IMR-90 (cell line): ENCODE data around the gene AZGP1. TPM values are rescaled to one million over a fixed set of nuclear protein-coding genes. Genes with fewer than 3 reads are reported as not detected.
A peak's percentile ranks its signal among the peaks of the same experiment; 100 is the strongest.

Source experiments
- ATAC-seq: fragments of 200-7000 bp; cut with Tn5 transposase; 2 replicates; pipeline ENCODE4 v1.9.1; 2020; ENCODE audit warnings: low read depth, mild to moderate bottlenecking, moderate library complexity
- BruUV-seq: library from RNA; stranded (reverse); fragments of 400-500 nt; replicated peaks from 2 replicates; lab custom pipeline; 2021; lab: Mats Ljungman, UMichigan
- CTCF ChIA-PET: fragments of 300-600 bp; formaldehyde crosslinking; extraction: SDS; loops from one replicate; lab custom pipeline; 2021; ENCODE audit warnings: antibody characterized with exemption; lab: Yijun Ruan, JAX
- POLR2A ChIA-PET: fragments of 300-600 bp; sonication (Branson Sonifier 250); formaldehyde crosslinking; loops from one replicate; lab custom pipeline; 2022; ENCODE audit warnings: antibody characterized with exemption; ENCODE audit not compliant: unreplicated experiment; lab: Charles Lee
- DNase-seq: peaks from one replicate; pipeline ENCODE4 v3.0.0; 2013
- H2AFZ ChIP-seq: replicated peaks from 2 replicates; pipeline ENCODE3; 2013; ENCODE audit warnings: low read length, mild to moderate bottlenecking; ENCODE audit not compliant: poor library complexity
- H2AK5ac ChIP-seq: 2 replicates; pipeline ENCODE4 v1.6.1; 2013; ENCODE audit warnings: low read depth, low read length, inconsistent platforms
- H2AK9ac ChIP-seq: replicated peaks from 2 replicates; pipeline ENCODE3; 2013; ENCODE audit warnings: mild to moderate bottlenecking, low read depth, low read length, moderate library complexity; ENCODE audit not compliant: poor library complexity
- H2BK120ac ChIP-seq: 2 replicates; pipeline ENCODE4 v1.6.1; 2013; ENCODE audit warnings: low read depth, low read length, inconsistent platforms
- H2BK15ac ChIP-seq: 3 replicates; pipeline ENCODE4 v1.6.1; 2013; ENCODE audit warnings: low read depth, low read length, inconsistent platforms
- H2BK20ac ChIP-seq: 2 replicates; pipeline ENCODE4 v1.6.1; 2013; ENCODE audit warnings: low read depth, mild to moderate bottlenecking, inconsistent platforms, low read length, moderate library complexity
- H2BK5ac ChIP-seq: 2 replicates; pipeline ENCODE4 v1.6.1; 2013; ENCODE audit warnings: mild to moderate bottlenecking, low read depth, low read length, inconsistent platforms; ENCODE audit not compliant: poor library complexity, severe bottlenecking
- H3K14ac ChIP-seq: replicated peaks from 2 replicates; pipeline ENCODE4 v1.6.1; 2013; ENCODE audit warnings: low read depth, low read length, inconsistent platforms
- H3K18ac ChIP-seq: 2 replicates; pipeline ENCODE4 v1.6.1; 2013; ENCODE audit warnings: low read depth, low read length, control low read depth
- H3K23ac ChIP-seq: 2 replicates; pipeline ENCODE4 v1.6.1; 2013; ENCODE audit warnings: low read depth, low read length, inconsistent platforms
- H3K27ac ChIP-seq: 2 replicates; pipeline ENCODE4 v1.5.1; 2013; ENCODE audit warnings: mild to moderate bottlenecking, control low read depth, low read length; ENCODE audit not compliant: insufficient read depth
- H3K27me3 ChIP-seq: 2 replicates; pipeline ENCODE4 v1.6.1; 2013; ENCODE audit warnings: low read length; ENCODE audit not compliant: control insufficient read depth, insufficient read depth
- H3K36me3 ChIP-seq: 2 replicates; pipeline ENCODE4 v1.6.1; 2013; ENCODE audit warnings: low read length, mixed read lengths; ENCODE audit not compliant: control insufficient read depth, insufficient read depth
- H3K4ac ChIP-seq: 2 replicates; pipeline ENCODE4 v1.6.1; 2013; ENCODE audit warnings: low read depth, low read length, inconsistent platforms
- H3K4me1 ChIP-seq: 2 replicates; pipeline ENCODE4 v1.6.1; 2013; ENCODE audit warnings: low read length, mixed read lengths; ENCODE audit not compliant: control insufficient read depth, insufficient read depth
- H3K4me2 ChIP-seq: 2 replicates; pipeline ENCODE4 v1.6.1; 2013; ENCODE audit warnings: low read depth, mild to moderate bottlenecking, control low read depth, low read length, moderate library complexity
- H3K4me3 ChIP-seq: 2 replicates; pipeline ENCODE4 v1.5.1; 2013; ENCODE audit warnings: low read depth, mild to moderate bottlenecking, control low read depth, low read length, moderate library complexity; ENCODE audit not compliant: insufficient read depth
- H3K56ac ChIP-seq: 2 replicates; pipeline ENCODE4 v1.6.1; 2013; ENCODE audit warnings: low read length, inconsistent platforms; ENCODE audit not compliant: insufficient read depth; ENCODE audit errors: extremely low read depth
- H3K79me1 ChIP-seq, 2 experiments: 2 replicates each; pipeline ENCODE4 v1.6.1; 2013; ENCODE audit warnings: low read length in 2 of 2, inconsistent platforms in 1 of 2, low read depth in 1 of 2
- H3K9ac ChIP-seq: 2 replicates; pipeline ENCODE4 v1.6.1; 2013; ENCODE audit warnings: low read depth, low read length, control low read depth
- H3K9me1 ChIP-seq: 2 replicates; pipeline ENCODE4 v1.6.1; 2013; ENCODE audit warnings: low read length, inconsistent platforms; ENCODE audit not compliant: insufficient read depth
- H3K9me3 ChIP-seq: 2 replicates; pipeline ENCODE4 v1.6.1; 2013; ENCODE audit warnings: low read length; ENCODE audit not compliant: control insufficient read depth, insufficient read depth
- H4K20me1 ChIP-seq: 2 replicates; pipeline ENCODE4 v1.6.1; 2013; ENCODE audit warnings: low read length, inconsistent platforms; ENCODE audit not compliant: insufficient read depth
- H4K5ac ChIP-seq: 2 replicates; pipeline ENCODE4 v1.6.1; 2013; ENCODE audit warnings: mild to moderate bottlenecking, low read depth, low read length, control low read depth
- H4K8ac ChIP-seq, 2 experiments: 2 replicates each; pipeline ENCODE4 v1.6.1; 2013; ENCODE audit warnings: low read depth in 2 of 2, low read length in 2 of 2, control low read depth in 1 of 2, inconsistent platforms in 1 of 2
- H4K91ac ChIP-seq: 2 replicates; pipeline ENCODE4 v1.6.1; 2013; ENCODE audit warnings: low read depth, low read length, inconsistent platforms; ENCODE audit not compliant: insufficient read depth
- BHLHE40 ChIP-seq: fragments of 150-350 bp; IDR thresholded peaks from 2 replicates; pipeline ENCODE4 v1.6.1; 2016; ENCODE audit warnings: mild to moderate bottlenecking, low read depth, low read length
- CEBPB ChIP-seq: IDR thresholded peaks from 2 replicates; pipeline ENCODE4 v1.6.1; 2012; ENCODE audit warnings: low read depth, low read length, improper control_type of control experiment
- FOS ChIP-seq: fragments of 150-350 bp; IDR thresholded peaks from 2 replicates; pipeline ENCODE4 v1.6.1; 2016; ENCODE audit warnings: low read depth, low read length
- MAZ ChIP-seq: IDR thresholded peaks from 2 replicates; pipeline ENCODE4 v1.6.1; 2012; ENCODE audit warnings: low read depth, mild to moderate bottlenecking, low read length, improper control_type of control experiment, moderate library complexity, borderline replicate concordance
- MXI1 ChIP-seq: IDR thresholded peaks from 2 replicates; pipeline ENCODE4 v1.6.1; 2012; ENCODE audit warnings: low read depth, mild to moderate bottlenecking, low read length, moderate library complexity, borderline replicate concordance
- NFE2L2 ChIP-seq: fragments of 150-350 bp; IDR thresholded peaks from 2 replicates; pipeline ENCODE4 v1.6.1; 2016; ENCODE audit warnings: low read depth, mild to moderate bottlenecking, low read length
- RAD21 ChIP-seq: IDR thresholded peaks from 2 replicates; pipeline ENCODE4 v1.6.1; 2012; ENCODE audit warnings: low read length, improper control_type of control experiment
- RCOR1 ChIP-seq: IDR thresholded peaks from 2 replicates; pipeline ENCODE4 v1.6.1; 2012; ENCODE audit warnings: mild to moderate bottlenecking, low read length, improper control_type of control experiment; ENCODE audit not compliant: insufficient replicate concordance
- RFX5 ChIP-seq: IDR thresholded peaks from 2 replicates; pipeline ENCODE4 v1.8.0; 2012; ENCODE audit warnings: low read depth, mild to moderate bottlenecking, low read length, moderate library complexity
- SMC3 ChIP-seq: fragments of 150-350 bp; IDR thresholded peaks from 2 replicates; pipeline ENCODE4 v1.6.1; 2016; ENCODE audit warnings: low read depth, mild to moderate bottlenecking, antibody characterized with exemption, low read length, moderate library complexity
- WGBS, 2 experiments: methylation state at CpG; one replicate each; pipeline versions ENCODE4 v1.1.5 to v1.1.7; 2013; ENCODE audit warnings: missing lambda C conversion rate in 2 of 2; ENCODE audit not compliant: insufficient read length in 1 of 2; ENCODE audit errors: extremely low coverage in 2 of 2; 5-methylcytosine and 5-hydroxymethylcytosine counted together
- dilution Hi-C: fragments of 300-500 bp; cut with HindIII; formaldehyde crosslinking; loops from one replicate; pipeline ENCODE4 v1.14.3; 2018; ENCODE audit warnings: low sequenced_read_pairs; ENCODE audit not compliant: unreplicated experiment
- in situ Hi-C: fragments of 300-500 bp; cut with MboI; formaldehyde crosslinking; loops from 3 replicates; pipeline ENCODE4 v1.14.3; 2019; ENCODE audit warnings: low sequenced_read_pairs, inconsistent platforms, mixed read lengths
- intact Hi-C: fragments of 100-400 bp; cut with micrococcal nuclease; formaldehyde crosslinking; loops from 2 replicates; pipeline ENCODE4 v1.10.0; 2022
- polyA plus RNA-seq, 3 experiments: library from polyadenylated mRNA; depleted of rRNA; stranded (reverse); fragments of >200 nt; gene quantifications; 2 replicates each; pipeline ENCODE4 v1.2.3, GENCODE V29; 2012; ENCODE audit warnings: low replicate concordance in 1 of 3
- total RNA-seq: library from RNA; depleted of rRNA; stranded (reverse); fragments of >200 nt; gene quantifications from 2 replicates; pipeline ENCODE4 v1.2.3, GENCODE V29; 2012
- TF ChIP-seq, protein P1 (sequence below): conservative IDR thresholded peaks from 2 replicates; pipeline ENCODE4 v1.5.1; 2012; ENCODE audit warnings: mild to moderate bottlenecking, low read depth, low read length, improper control_type of control experiment

The AZGP1 gene
- total and polyA plus RNA-seq, 2 of the 4 experiments (the other 2 are of a cell fraction) = not detected

- no peak overlapping the region for H3K14ac ChIP-seq
- H3K9ac ChIP-seq = no peak overlapping the region
- no peak overlapping the region for H2BK5ac ChIP-seq
- intact Hi-C loops (no loop called here), in situ Hi-C loops (no loop called here), dilution Hi-C loops (no loop called here)
- H3K27me3 ChIP-seq = peaks cover 5% of the 10 kb centered on the region; the same call in 1 of the 2 replicates
- no peaks in the 10 kb centered on the region for H3K9me3 ChIP-seq
- H3K9me1 ChIP-seq = no peaks in the 10 kb centered on the region
- no peaks in the 10 kb centered on the region for H3K36me3 ChIP-seq
- H3K56ac ChIP-seq = no peak overlapping the region
- H4K91ac ChIP-seq = no peak overlapping the region
- TF ChIP-seq RCOR1 = no peak
- TF ChIP-seq NFE2L2 = no peak
- TF ChIP-seq MAZ = no peak
- no peak for TF ChIP-seq BHLHE40
- TF ChIP-seq SMC3 = peak; percentile 36; the same call in 1 of the 2 replicates
- TF ChIP-seq, protein P1, sequence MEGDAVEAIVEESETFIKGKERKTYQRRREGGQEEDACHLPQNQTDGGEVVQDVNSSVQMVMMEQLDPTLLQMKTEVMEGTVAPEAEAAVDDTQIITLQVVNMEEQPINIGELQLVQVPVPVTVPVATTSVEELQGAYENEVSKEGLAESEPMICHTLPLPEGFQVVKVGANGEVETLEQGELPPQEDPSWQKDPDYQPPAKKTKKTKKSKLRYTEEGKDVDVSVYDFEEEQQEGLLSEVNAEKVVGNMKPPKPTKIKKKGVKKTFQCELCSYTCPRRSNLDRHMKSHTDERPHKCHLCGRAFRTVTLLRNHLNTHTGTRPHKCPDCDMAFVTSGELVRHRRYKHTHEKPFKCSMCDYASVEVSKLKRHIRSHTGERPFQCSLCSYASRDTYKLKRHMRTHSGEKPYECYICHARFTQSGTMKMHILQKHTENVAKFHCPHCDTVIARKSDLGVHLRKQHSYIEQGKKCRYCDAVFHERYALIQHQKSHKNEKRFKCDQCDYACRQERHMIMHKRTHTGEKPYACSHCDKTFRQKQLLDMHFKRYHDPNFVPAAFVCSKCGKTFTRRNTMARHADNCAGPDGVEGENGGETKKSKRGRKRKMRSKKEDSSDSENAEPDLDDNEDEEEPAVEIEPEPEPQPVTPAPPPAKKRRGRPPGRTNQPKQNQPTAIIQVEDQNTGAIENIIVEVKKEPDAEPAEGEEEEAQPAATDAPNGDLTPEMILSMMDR = peak; percentile 37
- no peak for TF ChIP-seq FOS
- TF ChIP-seq RAD21 = 0 out of 2 replicates have a peak, but pooled peaks have one; percentile 26
- no peak for TF ChIP-seq CEBPB
- TF ChIP-seq MXI1 = no peak
- no peak for TF ChIP-seq RFX5
- peak; percentile 6 for DNase-seq
- no peak overlapping the region for H2BK15ac ChIP-seq
- no peak overlapping the region for H3K27ac ChIP-seq
- WGBS, 2 experiments = no CpG with 5 or more reads among the region's 3 CpGs
- POLR2A ChIA-PET = no interaction called here
- no peak overlapping the region for H2BK20ac ChIP-seq
- no peak overlapping the region for H4K5ac ChIP-seq
- H4K20me1 ChIP-seq = no peaks in the 10 kb centered on the region
- no peak for ATAC-seq
- H3K4me1 ChIP-seq = peaks cover 2% of the 10 kb centered on the region; the same call in 1 of the 2 replicates
- H3K4me3 ChIP-seq = no peak overlapping the region
- H2AK9ac ChIP-seq = no peak overlapping the region
- H2AK5ac ChIP-seq = no peak overlapping the region
- CTCF ChIA-PET = interaction anchor here (0.6 kb wide), 1 partner anchor 27 kb away, joined by 4 read pairs; no protein-coding TSS in a partner anchor
- no peaks in the 10 kb centered on the region for H3K79me1 ChIP-seq
- no peak overlapping the region for H3K4ac ChIP-seq
- H2AFZ ChIP-seq = no peak overlapping the region
- no peak overlapping the region for H3K23ac ChIP-seq
- no peak overlapping the region for H2BK120ac ChIP-seq
- BruUV-seq = no TSS peak
- H3K18ac ChIP-seq = no peak overlapping the region
- no peak overlapping the region for H4K8ac ChIP-seq
- no peak overlapping the region for H3K4me2 ChIP-seq
These were observed 26.1 kb downstream of the AZGP1 start for GRCh38 chr7:99949645-99950228.
